HG03280 (cell line): ENCODE measurements around the gene ARPP19.
"Not testable (repeated sequence)": the region's sequence is repeated elsewhere in the genome, so short reads cannot be mapped to it uniquely, and the experiment has no call there.

Experiments
- ATAC-seq: cut with Tn5 transposase; IDR thresholded peaks from one replicate; pipeline ENCODE4 v1.9.1; 2021; ENCODE audit warnings: mild to moderate bottlenecking, moderate library complexity; ENCODE audit not compliant: unreplicated experiment

The ARPP19 gene

DNA sequence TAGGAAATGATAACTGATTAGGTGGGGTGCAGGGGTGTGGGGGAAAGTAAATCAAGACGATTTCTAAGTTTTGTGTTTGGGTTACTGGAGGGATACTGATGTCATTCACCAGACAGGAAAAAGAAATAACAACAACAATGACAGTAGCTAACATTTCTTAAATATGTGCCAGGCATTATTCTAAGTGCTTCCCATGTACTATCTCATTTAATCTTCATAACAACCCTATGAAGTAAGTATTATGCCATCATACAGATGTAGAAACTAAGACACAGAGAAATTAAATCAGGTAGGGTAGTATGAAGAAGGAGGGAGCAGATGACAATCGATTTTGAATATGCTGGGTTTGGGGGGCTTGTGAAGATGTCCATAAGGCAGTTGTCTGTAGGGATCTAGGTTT lies 53.5 kb downstream of the ARPP19 start:
- no peak for ATAC-seq

DNA sequence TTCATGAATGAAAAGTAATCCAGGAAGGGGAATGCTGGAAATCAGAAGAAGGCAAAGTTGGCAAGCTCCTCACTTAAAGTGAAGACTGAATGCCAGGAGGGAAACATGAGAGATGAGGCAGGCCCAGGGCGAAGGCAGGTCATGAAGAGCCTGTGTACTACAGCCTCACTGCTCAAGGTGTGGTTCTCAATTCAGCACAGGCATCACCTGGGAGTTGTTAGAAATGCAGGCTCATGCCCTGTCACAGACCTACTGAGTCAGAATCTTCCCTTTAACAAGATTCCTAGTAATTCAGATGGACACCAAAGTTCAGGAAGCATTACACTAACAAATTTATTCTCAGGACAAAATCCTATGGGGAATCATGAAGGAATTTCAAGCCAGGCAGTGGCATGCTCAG lies 54.3 kb downstream of the ARPP19 start:
- ATAC-seq = no peak

DNA sequence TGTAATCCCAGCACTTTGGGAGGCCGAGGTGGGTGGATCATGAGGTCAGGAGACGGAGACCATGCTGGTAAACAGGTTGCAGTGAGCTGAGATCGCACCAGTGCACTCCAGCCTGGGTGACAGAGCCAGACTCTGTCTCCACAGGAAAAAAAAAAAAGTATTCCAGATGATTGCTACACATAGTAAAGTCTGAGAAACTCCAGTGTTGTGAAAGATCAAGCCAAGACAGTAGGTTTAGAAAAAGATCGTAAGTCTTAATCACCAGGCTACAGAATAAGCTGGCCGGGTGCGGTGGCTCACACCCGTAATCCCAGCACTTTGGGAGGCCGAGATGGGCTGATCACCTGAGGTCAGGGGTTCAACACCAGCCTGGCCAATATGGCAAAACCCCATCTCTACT lies 56.0 kb downstream of the ARPP19 start:
- ATAC-seq = not testable (repeated sequence)

DNA sequence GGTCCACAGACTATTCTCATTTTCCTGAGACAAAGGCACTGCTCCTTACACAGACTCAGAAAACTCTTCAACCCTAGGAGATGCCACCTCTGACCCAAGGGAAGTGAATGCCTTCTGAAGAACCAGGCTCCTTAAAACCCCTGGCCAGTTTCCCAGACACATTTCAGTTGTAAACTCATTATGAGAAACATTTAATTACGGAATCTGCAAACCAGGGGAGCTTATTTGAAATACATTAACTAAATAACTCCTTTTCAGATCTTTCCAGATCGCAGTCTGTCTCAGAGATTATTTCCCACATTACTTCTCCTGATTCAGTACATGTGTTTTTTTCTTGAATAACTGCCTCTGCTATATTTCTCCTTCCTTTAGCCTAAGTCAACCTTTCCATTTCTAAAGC lies 57.7 kb downstream of the ARPP19 start:
- ATAC-seq = no peak

DNA sequence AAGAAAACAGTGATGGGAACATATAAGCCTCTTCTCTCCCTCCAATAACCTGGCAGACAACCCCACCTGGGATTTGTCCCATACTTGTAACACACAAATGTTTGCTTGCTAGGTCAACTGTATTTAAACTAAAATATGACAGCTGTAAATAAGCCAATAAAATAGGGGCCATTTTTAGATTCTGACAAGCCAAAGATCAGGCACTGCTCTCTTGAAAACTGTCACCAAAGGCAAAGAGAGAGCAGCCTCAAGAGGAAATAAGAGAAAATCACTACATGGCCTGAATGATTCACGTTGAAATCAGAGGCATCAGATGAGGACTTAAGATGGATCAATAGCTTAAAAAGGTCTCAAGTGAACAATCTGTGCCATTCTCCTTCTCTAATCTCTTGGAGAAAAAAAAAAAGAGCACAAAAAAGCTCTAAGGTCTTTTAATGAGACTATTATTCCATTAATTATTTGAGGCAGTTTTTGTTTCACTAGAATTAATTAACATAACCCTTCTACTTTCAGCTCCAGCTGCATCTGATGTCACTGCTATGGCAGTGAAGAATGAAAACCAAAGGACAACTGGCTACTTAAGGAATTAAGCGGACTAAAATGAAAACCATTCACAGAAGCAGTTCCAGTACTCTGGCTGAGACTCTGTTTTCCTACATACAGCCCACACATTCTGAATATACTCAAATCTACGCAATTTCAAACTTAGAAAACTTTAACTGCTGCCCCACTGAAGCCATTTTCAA lies 59.2 kb downstream of the ARPP19 start:
- no peak for ATAC-seq

DNA sequence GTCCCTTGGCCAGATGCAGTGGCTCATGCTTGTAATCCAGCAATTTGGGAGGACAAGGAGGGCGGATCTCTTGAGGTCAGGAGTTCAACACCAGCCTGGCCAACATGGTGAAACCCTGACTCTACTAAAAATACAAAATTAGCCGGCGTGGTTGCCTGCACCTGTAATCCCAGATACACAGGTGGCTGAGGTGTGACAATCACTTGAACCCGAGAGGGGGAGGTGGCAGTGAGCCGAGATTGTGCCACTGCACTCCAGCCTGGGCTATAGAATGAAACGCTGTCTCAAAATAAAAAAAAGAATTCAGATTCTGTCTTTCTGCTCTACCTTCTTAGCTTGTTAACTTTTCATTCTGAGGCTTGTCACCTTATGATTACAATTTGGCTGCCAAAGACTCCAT lies 62.3 kb downstream of the ARPP19 start:
- no peak for ATAC-seq

DNA sequence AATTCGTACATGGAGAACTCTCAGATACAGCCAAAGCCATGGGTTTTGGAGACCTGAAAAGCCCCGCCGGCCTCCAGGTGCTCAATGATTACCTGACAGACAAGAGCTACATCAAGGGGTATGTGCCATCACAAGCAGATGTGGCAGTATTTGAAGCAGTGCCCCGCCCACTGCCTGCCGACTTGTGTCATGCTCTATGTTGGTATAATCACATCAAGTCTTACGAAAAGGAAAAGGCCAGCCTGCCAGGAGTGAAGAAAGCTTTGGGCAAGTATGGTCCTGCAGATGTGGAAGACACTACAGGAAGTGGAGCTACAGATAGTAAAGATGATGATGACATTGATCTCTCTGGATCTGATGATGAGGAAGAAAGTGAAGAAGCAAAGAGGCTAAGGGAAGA lies 63.7 kb downstream of the ARPP19 start:
- no peak for ATAC-seq

DNA sequence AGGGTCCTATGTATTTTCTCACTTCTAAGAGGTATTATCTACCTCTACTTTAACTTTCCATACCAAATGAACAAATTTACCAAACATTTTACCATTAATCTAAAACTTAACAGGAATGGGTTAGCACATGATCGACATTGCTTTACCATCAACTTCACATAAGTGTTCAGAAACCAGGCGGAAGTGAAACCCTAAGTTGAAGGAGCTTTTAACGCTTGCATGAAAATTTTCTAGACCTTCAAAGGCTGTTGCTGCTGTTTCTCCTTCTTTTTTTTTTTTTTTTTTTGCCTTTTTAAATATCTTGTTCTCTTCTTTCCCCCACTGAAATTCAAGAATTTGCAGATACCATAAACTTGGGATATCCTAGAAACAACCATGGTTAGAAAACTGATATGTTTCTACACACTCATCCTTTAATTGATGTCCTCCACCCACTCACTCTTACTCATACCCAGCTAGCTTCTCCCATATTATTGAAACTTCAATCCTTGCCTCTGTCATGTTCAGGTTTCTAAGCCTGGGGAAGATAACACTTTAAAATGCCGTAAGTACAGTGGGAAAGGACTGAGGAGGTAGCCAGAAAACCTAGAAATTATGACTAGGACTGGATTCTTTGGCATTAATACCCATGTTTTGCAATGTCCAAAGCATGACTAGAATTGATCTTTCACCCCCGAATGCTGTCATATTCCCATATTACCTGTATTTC lies 64.9 kb downstream of the ARPP19 start:
- no peak for ATAC-seq

DNA sequence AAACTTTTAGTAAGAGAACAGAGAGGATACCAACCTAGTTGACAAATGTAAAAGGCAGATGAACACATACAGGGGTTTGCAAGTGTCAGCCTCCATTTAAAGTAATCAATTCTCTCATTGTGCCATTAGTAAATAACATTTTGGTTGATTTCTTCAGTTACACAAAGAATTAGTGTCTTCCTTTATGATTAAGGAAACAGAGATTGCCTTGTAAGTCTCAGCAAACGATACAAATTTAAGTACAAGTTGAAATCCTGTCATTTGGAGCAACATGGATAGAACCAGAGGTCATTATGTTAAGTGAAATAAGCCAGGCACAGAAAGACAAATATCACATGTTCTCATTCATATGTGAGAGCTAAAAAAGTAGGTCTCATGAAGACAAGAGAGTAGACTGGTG lies 66.2 kb downstream of the ARPP19 start:
- ATAC-seq = no peak

DNA sequence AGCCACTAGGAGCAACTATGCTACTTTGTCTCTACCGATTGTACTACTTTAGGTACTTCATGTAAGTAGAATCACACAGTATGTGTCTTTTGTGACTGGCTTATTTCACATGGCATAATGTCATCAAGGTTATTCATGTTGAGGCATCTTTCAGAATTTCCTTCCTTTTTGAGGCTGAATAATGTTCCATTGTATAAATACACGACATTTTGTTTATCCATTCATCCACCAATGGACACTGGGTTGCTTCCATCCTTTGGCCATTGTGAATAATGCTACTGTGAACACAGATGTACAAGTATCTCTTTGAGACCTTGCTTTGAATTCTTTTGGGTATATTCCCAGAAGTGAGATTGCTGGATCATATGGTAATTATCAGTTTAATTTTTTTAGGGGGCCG lies 69.3 kb downstream of the ARPP19 start:
- ATAC-seq = no peak

DNA sequence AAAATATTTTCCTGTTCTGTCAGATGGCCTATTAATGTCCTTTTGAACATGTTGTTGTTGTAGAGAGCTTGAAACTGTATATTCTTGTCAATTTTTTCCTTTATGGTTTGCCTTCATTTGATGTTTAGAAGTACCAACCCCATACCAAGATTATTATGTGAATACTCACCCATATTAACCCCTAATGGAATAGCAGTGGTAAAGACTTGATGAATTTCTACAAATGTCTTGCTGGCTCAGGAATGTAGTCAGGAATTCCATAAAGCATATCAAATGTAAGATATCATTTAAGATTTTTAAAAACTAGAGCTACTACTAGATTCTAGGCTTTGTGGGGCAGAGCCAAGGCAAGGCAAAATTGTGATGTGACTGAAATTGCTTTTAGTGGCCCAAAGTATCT lies 70.1 kb downstream of the ARPP19 start:
- no peak for ATAC-seq
